NB4 (cell line): ENCODE data around the gene NLRC3.

Experiments
- CTCF ChIP-seq: IDR thresholded peaks from one replicate; pipeline ENCODE4 v1.5.1; 2012; ENCODE audit warnings: low read depth, low read length
- MAX ChIP-seq: IDR thresholded peaks from 2 replicates; pipeline ENCODE4 v1.6.1; 2011; ENCODE audit warnings: low read depth, low read length

GRCh38 chr16:3595521-3596021 is 18.4 kb upstream of the NLRC3 start:
- TF ChIP-seq CTCF: no peak
- no peak for TF ChIP-seq MAX
